EH (cell line): ENCODE data around the gene RASGRP1.
"Not testable (repeated sequence)": the region's sequence is repeated elsewhere in the genome, so short reads cannot be mapped to it uniquely, and the experiment has no call there.

Experiments used
- DNase-seq: peaks from one replicate; pipeline ENCODE4 v3.0.0-alpha.2; 2015; ENCODE audit warnings: low read depth

RASGRP1 gene

GRCh38 chr15:38564557-38565286 lies at the start of gene RASGRP1:
RASGRP1 (minus strand) TSS chr15:38564814; CDS start chr15:38564628, 186 bp downstream.
- peak; percentile 70 for DNase-seq

GRCh38 chr15:38613085-38613484 lies 48.5 kb upstream of the RASGRP1 start:
- DNase-seq, result no peak

GRCh38 chr15:38612159-38612863 lies 47.7 kb upstream of the RASGRP1 start:
- DNase-seq, result no peak

GRCh38 chr15:38611228-38611627 lies 46.6 kb upstream of the RASGRP1 start:
- no peak for DNase-seq

- DNase-seq, result no peak
Measured at GRCh38 chr15:38610748-38611147, 46.1 kb upstream of the RASGRP1 start.

GRCh38 chr15:38609097-38609738 lies 44.6 kb upstream of the RASGRP1 start:
- no peak for DNase-seq

GRCh38 chr15:38608682-38609081 lies 44.1 kb upstream of the RASGRP1 start:
- no peak for DNase-seq

- no peak for DNase-seq
Measured at GRCh38 chr15:38605744-38606143, 41.1 kb upstream of the RASGRP1 start.

GRCh38 chr15:38603672-38604071 lies 39.1 kb upstream of the RASGRP1 start:
- no peak for DNase-seq

GRCh38 chr15:38602910-38603670 lies 38.5 kb upstream of the RASGRP1 start:
- DNase-seq, result no peak

- DNase-seq, result no peak
Measured at GRCh38 chr15:38600236-38600635, 35.6 kb upstream of the RASGRP1 start.

- no peak for DNase-seq
Measured at GRCh38 chr15:38598749-38599148, 34.1 kb upstream of the RASGRP1 start.

GRCh38 chr15:38597219-38597800 lies 32.7 kb upstream of the RASGRP1 start:
- DNase-seq, result no peak

- DNase-seq, result peak; percentile 5
Measured at GRCh38 chr15:38593524-38593923, 28.9 kb upstream of the RASGRP1 start.

- DNase-seq, result peak; percentile 81
Measured at GRCh38 chr15:38589502-38589901, 24.9 kb upstream of the RASGRP1 start.

- DNase-seq, result peak; percentile 33
Measured at GRCh38 chr15:38588672-38589071, 24.1 kb upstream of the RASGRP1 start.

- no peak for DNase-seq
Measured at GRCh38 chr15:38587214-38587613, 22.6 kb upstream of the RASGRP1 start.

GRCh38 chr15:38586005-38586404 lies 21.4 kb upstream of the RASGRP1 start:
- not testable (repeated sequence) for DNase-seq

- DNase-seq, result no peak
Measured at GRCh38 chr15:38578626-38579025, 14.0 kb upstream of the RASGRP1 start.

GRCh38 chr15:38577424-38577987 lies 12.9 kb upstream of the RASGRP1 start:
- no peak for DNase-seq

- DNase-seq, result no peak
Measured at GRCh38 chr15:38576837-38577236, 12.2 kb upstream of the RASGRP1 start.

- no peak for DNase-seq
Measured at GRCh38 chr15:38576261-38576660, 11.6 kb upstream of the RASGRP1 start.
